Right hindlimb (tissue), 1 donor: ENCODE data around the gene AGXT2.

Experiments
- DNase-seq: peaks from one replicate; pipeline ENCODE4 v3.0.0-alpha.2; 2018

Gene AGXT2

DNA sequence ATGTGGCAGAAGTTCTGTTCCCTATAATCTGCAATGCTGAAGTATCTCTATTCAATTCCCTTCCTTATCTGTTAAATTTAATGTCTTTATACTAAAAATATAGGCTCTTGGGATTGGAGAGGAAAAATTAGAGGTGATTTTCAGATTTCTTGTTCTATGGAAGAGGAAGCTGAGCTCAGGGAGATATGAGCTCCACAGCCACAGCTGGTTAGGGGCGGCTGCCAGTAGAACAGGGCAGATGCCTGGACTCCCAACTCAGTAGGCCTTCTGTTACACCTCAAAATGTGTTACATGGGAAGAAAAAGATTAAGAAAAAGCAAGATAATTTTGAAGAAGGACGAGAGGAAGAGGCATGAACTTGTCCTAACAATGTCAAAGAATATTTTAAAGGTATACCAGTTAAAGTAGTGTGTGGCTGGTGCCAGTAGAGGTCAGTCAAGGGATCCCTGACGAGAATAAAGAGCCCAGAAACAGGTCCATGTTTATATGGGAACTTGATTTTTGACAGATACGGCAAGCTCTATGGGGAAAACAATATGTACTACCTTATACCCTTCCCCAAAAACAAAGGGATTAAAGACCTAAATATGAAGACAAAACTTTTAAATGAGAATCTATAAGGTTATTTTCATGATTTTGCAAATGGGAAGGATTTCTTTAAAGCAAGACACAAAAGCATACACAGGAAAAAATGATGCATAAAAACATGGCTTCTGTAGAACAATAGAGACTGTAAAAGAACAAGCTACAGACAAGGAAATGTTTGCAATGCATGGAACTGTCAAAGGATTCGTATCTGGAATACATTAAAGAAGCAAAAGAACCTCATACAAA, 89.7 kb downstream of the AGXT2 start:
- DNase-seq, result no peak

DNA sequence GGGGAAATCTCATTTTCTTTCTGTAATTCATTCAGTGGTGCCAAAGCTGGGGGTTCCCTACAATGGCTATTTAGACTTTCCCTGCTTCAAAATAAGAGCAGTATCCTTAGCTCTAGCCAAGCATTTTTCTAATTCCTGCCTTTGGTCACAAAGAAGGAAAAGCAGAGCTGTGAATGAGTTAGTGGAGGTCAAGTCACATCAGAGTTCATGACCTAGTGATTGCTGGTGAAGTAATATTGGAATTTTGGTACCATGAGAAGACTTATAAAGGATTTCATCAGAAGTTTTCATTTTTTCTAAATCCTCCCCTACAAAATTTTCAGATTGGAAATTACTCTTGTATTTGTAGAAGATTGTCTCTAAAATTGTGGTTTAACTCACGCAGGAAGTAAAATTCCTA, 90.4 kb downstream of the AGXT2 start:
- no peak for DNase-seq
